SH-SY5Y (cell line): ENCODE measurements around the gene RELN.

Experiments
- GATA2 ChIP-seq: IDR thresholded peaks from 2 replicates; pipeline ENCODE4 v1.6.1; 2011; ENCODE audit warnings: mild to moderate bottlenecking, low read depth, low read length
- GATA3 ChIP-seq: IDR thresholded peaks from 2 replicates; pipeline ENCODE4 v1.6.1; 2011; ENCODE audit warnings: low read depth, mild to moderate bottlenecking, low read length, moderate library complexity

- no peak for TF ChIP-seq GATA3
- no peak for TF ChIP-seq GATA2
Observed at GRCh38 chr7:103996639-103997038, 7.2 kb upstream of the RELN start.
